Testis (tissue), 2 donors: ENCODE results near the gene ALG1L2.
"Not testable (repeated sequence)": the region's sequence is repeated elsewhere in the genome, so short reads cannot be mapped to it uniquely, and the experiment has no call there.

ENCODE experiments used
- CTCF ChIP-seq, 3 experiments: fragments of 450-650 bp in 2 of 3; fragments of 200-600 bp in 1 of 3; sonication (generic) in 1 of 3; IDR thresholded peaks; one replicate each; pipeline ENCODE4 v1.5.1; 2016 to 2019; ENCODE audit warnings: antibody characterized with exemption in 3 of 3, mild to moderate bottlenecking in 2 of 3, moderate library complexity in 1 of 3
- POLR2A ChIP-seq: fragments of 450-650 bp; IDR thresholded peaks from one replicate; pipeline ENCODE4 v1.6.1; 2017; ENCODE audit warnings: antibody characterized with exemption, mild to moderate bottlenecking, moderate library complexity

GRCh38 chr3:130122891-130123775 is 41.5 kb downstream of the ALG1L2 start:
- TF ChIP-seq POLR2A; CTCF (IDR thresholded peaks at IDR 0.05): not testable (repeated sequence)
